GM19351 (cell line): Measurements from ENCODE around the gene DZIP3.

ENCODE experiments used
- ATAC-seq: cut with Tn5 transposase; IDR thresholded peaks from one replicate; pipeline ENCODE4 v1.9.1; 2021; ENCODE audit warnings: mild to moderate bottlenecking, moderate library complexity; ENCODE audit not compliant: unreplicated experiment

The DZIP3 gene

DNA sequence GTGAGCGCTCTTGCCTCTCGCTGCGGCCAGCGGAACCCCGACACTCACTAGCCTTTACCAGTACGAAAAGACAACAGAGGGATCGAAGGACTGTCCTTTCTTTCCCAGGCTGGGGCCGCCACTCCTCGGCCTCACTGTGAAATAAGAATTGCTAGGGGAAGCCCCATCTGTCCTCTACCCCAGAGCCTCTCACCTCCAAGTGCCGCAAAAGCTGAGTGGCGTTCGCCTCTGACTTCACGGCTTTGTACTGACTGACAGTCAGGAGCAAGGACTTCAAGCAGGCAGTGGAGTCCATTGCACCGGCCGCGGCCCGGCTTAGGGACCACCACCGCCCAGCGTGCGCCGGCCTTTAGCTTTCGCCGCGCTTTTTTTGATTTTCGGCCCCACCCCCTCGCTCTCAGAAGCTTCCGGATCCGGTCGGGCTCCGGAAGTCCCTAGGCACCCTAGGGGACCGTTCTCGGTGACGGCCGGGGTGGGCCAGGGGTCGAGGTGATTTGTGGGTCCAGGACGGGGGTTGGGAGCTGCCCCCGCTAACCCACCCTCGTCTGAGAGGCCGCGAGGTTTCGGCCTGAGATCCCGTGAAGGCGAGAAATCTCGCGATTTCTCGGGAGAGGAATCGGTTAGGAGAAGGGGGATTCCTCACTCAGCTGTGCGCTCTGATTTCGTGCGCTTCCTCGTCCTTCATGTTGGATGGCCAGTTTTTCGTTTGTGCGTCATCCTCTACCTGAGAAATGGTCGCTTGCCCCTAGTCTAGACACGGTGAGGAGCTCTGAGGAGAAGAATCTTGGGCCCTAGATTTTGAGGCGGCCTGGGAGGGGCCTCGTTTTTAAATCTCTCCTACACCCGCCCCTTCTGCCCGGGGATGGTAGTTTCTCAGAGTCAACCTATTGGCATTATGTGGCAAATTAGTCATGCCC, at the start of gene DZIP3, which contains the start of gene CIP2A:
DZIP3 (plus strand) TSS at position 642 of the 917 bp plus-strand sequence. CDS start 15,685 bp downstream, outside the sequence.
CIP2A (minus strand) TSS at position 358 of the 917 bp plus-strand sequence; CDS start at position 295, 63 bp downstream.
- ATAC-seq = peak; percentile 89

DNA sequence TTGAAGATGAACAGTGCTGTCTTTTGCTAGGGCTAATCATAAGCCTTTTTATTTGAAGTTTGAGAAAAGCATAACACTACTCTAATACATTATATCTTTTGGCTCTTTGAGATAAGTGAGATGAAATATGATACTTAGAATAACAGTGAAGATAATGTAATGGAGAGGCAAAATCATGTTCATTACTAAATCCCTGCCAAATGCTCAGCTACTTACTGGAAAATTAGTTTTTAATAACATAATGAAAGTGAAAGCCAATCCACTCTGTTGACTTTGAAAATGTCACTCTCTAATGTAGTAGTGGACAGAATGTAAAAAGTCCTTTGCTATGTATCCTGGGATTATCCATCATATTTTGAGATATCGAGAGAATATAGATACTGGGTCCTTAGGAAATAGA, 43.3 kb upstream of the DZIP3 start:
- ATAC-seq = peak; percentile 54

DNA sequence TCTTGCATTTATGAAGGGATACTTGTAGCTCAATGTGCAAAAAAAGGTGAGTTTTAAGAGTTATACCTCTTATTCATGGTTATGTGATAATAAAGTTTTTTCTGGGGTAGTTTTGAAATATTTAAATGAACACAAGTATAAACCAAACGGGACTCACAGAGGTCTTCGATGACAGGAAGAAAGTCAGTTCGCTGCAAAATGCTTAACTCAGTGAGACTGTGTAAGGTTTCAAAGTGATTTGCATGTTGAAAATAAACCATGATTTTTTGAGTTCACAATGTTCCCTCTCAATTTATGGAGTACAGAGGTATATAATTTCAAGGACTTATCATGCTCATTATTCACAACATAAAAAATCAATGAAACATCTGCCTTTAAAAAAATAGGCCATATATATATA, 42.8 kb upstream of the DZIP3 start:
- no peak for ATAC-seq

GRCh38 chr3:108548304-108548703, 41.2 kb upstream of the DZIP3 start:
- no peak for ATAC-seq

DNA sequence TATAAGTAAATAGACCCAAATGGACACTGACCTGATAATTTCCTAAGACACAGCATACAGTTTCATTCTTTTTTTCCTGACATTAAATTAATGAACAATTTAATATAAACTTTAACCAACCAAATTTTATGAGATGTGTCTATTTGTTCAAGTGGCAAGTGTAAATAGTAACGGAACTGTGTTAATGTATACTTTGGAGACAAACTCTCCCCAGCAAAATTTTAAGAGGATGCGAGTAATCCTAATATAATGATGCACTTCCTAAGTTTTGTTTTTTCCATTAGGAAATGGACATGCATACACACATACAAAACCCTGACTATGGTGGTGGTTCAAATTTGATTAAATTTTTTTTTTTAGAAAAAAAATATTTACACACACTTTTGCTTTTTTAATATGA, 40.6 kb upstream of the DZIP3 start:
- ATAC-seq = no peak

GRCh38 chr3:108552267-108553159, 37.0 kb upstream of the DZIP3 start:
- ATAC-seq = no peak

DNA sequence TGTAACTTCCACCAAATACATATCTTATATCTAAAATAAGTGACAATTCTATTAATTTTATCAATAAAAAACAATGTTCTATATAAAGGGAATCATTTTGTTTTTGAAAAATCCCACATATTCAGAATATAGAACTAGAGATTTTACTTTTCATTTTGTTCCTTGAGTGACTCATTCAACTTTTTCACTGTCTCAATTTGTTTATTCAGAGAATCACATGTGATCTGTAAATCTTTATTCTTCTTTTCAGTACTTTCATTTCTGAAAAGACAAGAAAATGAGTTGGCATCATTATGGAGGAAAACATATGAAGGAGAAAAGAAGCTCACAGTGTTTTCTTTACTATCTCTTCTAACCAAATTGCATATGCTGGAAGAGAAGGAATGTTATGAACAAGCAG, 35.3 kb upstream of the DZIP3 start:
- ATAC-seq = no peak

DNA sequence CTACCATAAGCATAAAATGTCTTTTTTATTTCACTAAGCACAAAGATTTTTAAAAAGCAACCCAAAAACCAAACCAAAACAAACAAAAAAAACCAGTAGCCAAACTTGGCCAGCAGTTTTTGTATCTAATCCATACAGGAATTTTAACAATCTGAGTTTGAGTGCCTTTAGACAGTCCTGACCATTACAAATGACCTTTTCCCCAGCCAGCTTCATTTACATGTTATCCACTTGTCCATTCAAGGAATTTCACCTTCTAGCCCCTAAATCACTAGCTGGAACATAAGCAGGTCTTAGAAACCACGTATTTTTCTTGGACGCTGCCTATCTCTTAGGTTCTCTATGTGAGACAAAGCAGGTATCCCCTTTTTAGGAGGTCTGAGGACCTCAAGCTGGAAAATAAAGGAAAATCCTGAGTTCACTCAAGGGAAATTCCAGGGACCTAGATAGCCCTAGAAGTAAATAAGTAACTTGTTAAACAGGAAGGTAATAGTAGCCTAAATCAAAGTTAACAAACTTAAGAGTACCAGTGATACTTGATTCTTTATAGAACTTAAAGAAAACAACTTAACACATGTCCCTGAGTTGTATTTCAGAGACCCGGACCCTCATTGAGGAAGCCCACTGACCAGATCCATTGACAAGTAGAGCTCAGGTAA, 34.5 kb upstream of the DZIP3 start:
- ATAC-seq = no peak

DNA sequence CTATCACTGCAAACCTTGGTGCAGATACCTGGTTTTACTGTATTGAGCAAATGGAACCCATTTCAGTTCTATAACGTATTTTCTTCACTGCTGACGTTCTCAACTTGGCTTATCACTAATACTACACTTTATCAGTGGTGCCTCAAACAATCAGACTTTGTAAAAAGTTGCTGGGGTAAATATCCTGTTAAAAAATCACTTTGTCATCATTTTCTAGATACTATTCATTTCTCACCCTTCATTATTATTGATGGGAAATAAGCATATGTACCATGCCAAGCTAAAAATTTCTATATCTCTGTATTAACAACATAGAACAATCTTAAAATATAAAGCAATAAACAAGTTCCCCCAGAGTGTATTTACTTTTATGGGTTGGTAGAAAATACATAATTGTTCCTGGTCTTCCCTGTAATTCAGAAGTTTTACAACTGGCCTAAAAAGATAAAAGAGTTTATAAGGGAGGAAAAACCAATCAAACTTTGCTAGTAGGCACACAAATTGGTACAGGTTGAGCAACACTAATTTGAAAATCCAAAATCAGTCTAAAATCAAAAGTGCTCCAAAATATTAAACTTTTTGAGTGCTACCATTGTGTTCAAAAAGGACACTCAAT, 33.4 kb upstream of the DZIP3 start:
- ATAC-seq = no peak

GRCh38 chr3:108562565-108562964, 27.0 kb upstream of the DZIP3 start:
- no peak for ATAC-seq

- no peak for ATAC-seq
Measured at GRCh38 chr3:108564564-108564963, 25.0 kb upstream of the DZIP3 start.

DNA sequence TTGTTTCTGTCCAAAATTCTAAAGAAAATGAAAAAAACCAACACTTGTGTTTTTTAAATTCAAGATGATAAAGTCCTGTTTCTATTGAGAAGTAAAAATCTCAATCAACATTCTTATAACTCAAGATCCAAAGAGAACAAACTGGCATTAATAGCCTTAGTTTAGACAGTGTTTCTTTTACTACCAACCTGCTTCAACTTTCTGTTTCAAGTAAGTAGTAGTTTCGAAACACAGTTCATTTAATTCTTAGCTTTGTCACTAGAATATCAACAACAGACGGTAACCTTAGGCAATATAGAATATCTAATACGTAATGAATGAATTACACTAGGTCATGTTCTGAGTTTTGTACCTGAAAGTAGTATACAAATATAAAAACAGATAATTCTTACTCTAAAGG, 24.0 kb upstream of the DZIP3 start:
- ATAC-seq = no peak

GRCh38 chr3:108566599-108566998, 22.9 kb upstream of the DZIP3 start:
- ATAC-seq = no peak

- no peak for ATAC-seq
Measured at GRCh38 chr3:108569336-108569735, 20.2 kb upstream of the DZIP3 start.

DNA sequence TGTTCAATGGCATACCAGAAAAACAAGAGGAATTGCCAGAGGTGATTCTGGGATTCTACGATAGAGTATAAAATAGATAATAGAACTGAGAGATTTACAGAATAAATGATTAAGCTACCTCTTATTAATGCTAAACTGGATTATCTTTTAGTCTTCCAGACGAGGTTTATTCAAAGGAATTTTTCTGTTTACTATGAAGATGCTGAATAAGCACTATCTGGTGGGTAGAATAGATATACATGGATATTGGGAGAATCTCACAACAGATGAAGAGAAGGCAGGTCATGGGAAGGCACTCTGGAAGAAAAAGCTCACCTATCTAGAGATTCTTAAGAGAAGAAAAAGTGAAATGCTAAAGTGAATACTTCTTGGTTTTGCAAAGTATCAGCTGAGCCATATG, 11.5 kb upstream of the DZIP3 start:
- no peak for ATAC-seq

GRCh38 chr3:108588601-108589000, 921 bp upstream of the DZIP3 start:
- ATAC-seq = no peak

GRCh38 chr3:108589998-108590323, 439 bp downstream of the DZIP3 start:
- ATAC-seq = no peak

DNA sequence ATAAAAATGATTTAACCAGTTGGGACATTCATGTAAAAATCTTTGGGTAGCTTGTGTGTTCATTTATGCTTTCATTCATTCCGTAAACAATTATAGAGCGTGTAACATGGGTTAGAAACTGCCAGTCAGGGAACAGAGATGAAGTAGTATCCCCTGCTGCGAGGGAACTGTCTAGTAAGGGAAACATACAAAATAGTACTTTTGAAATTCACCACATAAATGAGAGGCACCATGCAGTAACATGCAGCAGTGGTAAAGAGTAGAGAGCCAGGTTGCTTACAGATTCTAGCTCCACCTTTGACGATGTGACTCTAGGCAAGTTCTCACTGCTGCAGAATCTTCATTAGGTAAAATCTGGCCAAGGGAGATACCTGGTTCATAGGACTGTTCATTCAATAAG, 938 bp downstream of the DZIP3 start:
- no peak for ATAC-seq

GRCh38 chr3:108595321-108595720, 5.8 kb downstream of the DZIP3 start:
- no peak for ATAC-seq

- ATAC-seq = no peak
Measured at GRCh38 chr3:108598375-108598774, 8.9 kb downstream of the DZIP3 start.
